Activated CD8-positive, alpha-beta memory T cell treated with anti-CD3 and anti-CD28 coated beads for 48 hours (primary cell): ENCODE data around the gene CAMK2B.

Experiments
- DNase-seq, 3 experiments: peaks; one replicate each; pipeline ENCODE4 v3.0.0-alpha.2; 2020; ENCODE audit warnings: low read depth in 2 of 3, low spot score in 2 of 3

Gene CAMK2B

GRCh38 chr7:44258423-44258760 is 67.0 kb downstream of the CAMK2B start:
- no peak for DNase-seq

- peak; percentile 47 to 65 (median 51) for DNase-seq
Observed at GRCh38 chr7:44257618-44258422, 67.6 kb downstream of the CAMK2B start.

GRCh38 chr7:44257213-44257612 is 68.2 kb downstream of the CAMK2B start:
- DNase-seq = no peak

- no peak for DNase-seq
Observed at GRCh38 chr7:44256459-44256858, 68.9 kb downstream of the CAMK2B start.

- DNase-seq = no peak
Observed at GRCh38 chr7:44251881-44252280, 73.5 kb downstream of the CAMK2B start.

GRCh38 chr7:44251269-44251668 is 74.1 kb downstream of the CAMK2B start:
- no peak for DNase-seq

- DNase-seq = no peak
Observed at GRCh38 chr7:44249639-44250234, 75.7 kb downstream of the CAMK2B start.

- DNase-seq = no peak
Observed at GRCh38 chr7:44247868-44248651, 77.3 kb downstream of the CAMK2B start.

GRCh38 chr7:44246396-44247113 is 78.8 kb downstream of the CAMK2B start:
- DNase-seq = no peak

- no peak for DNase-seq
Observed at GRCh38 chr7:44244282-44244681, 81.1 kb downstream of the CAMK2B start.

GRCh38 chr7:44242091-44242490 is 83.3 kb downstream of the CAMK2B start:
- no peak for DNase-seq

GRCh38 chr7:44240983-44241510 is 84.3 kb downstream of the CAMK2B start:
- DNase-seq = peak in 2 of 3 experiments; percentile 28 to 32

- no peak for DNase-seq
Observed at GRCh38 chr7:44240376-44240775, 85.0 kb downstream of the CAMK2B start.

GRCh38 chr7:44239361-44239760 is 86.0 kb downstream of the CAMK2B start:
- no peak for DNase-seq

GRCh38 chr7:44238116-44238695 is 87.2 kb downstream of the CAMK2B start:
- DNase-seq = no peak

- DNase-seq = no peak
Observed at GRCh38 chr7:44237696-44238095, 87.7 kb downstream of the CAMK2B start.

GRCh38 chr7:44236333-44236728 is 89.1 kb downstream of the CAMK2B start:
- DNase-seq = no peak

- no peak for DNase-seq
Observed at GRCh38 chr7:44235582-44236332, 89.6 kb downstream of the CAMK2B start.

GRCh38 chr7:44235066-44235465 is 90.3 kb downstream of the CAMK2B start:
- no peak for DNase-seq
